HepG2 (cell line): Measurements from ENCODE around the gene PRRT2. TPM values are rescaled to one million over a fixed set of nuclear protein-coding genes. Genes with fewer than 3 reads are reported as not detected.

Source experiments
- ARID2 ChIP-seq: sonication (generic); formaldehyde crosslinking; IDR thresholded peaks from 2 replicates; pipeline ENCODE4 v1.8.1; 2022; ENCODE audit warnings: mild to moderate bottlenecking, missing genetic modification reagents, borderline replicate concordance
- ATF7-NPFF ChIP-seq: sonication (generic); formaldehyde crosslinking; IDR thresholded peaks from 2 replicates; pipeline ENCODE4 v1.8.1; 2023; ENCODE audit warnings: mild to moderate bottlenecking, low read depth, missing genetic modification reagents, moderate library complexity
- ATM ChIP-seq: fragments of 450-650 bp; IDR thresholded peaks from 2 replicates; pipeline ENCODE4 v1.7.1; 2017; ENCODE audit warnings: mild to moderate bottlenecking, borderline replicate concordance
- CHD2 ChIP-seq: IDR thresholded peaks from 2 replicates; pipeline ENCODE4 v1.6.1; 2011; ENCODE audit warnings: low read depth, low read length, improper control_type of control experiment
- DNMT3B ChIP-seq: conservative IDR thresholded peaks from 2 replicates; pipeline ENCODE4 v1.6.1; 2016; ENCODE audit warnings: missing biosample characterization, control low read depth
- HNF4G ChIP-seq, 2 experiments: sonication (generic) in 1 of 2; formaldehyde crosslinking in 1 of 2; IDR thresholded peaks; 2 replicates each; pipeline versions ENCODE4 v1.4.0 to v1.6.1; 2011 to 2020; ENCODE audit warnings: borderline replicate concordance in 2 of 2, low read depth in 2 of 2, mild to moderate bottlenecking in 2 of 2, low read length in 1 of 2, missing genetic modification reagents in 1 of 2, moderate library complexity in 1 of 2
- KLF16 ChIP-seq, 2 experiments: sonication (generic) in 1 of 2; formaldehyde crosslinking in 1 of 2; IDR thresholded peaks; 2 replicates each; pipeline versions ENCODE4 v1.6.1 to v1.8.0; 2016 to 2023; ENCODE audit warnings: missing genetic modification reagents in 2 of 2, missing compliant biosample characterization in 1 of 2
- MZF1 ChIP-seq: sonication (generic); formaldehyde crosslinking; IDR thresholded peaks from 2 replicates; pipeline ENCODE4 v1.8.1; 2023; ENCODE audit warnings: mild to moderate bottlenecking, missing genetic modification reagents, borderline replicate concordance
- NFE2 ChIP-seq: sonication (generic); formaldehyde crosslinking; IDR thresholded peaks from 2 replicates; pipeline ENCODE4 v1.4.0; 2020; ENCODE audit warnings: missing genetic modification reagents
- SMYD3 ChIP-seq: sonication (generic); formaldehyde crosslinking; IDR thresholded peaks from 2 replicates; pipeline ENCODE4 v1.8.1; 2023; ENCODE audit warnings: mild to moderate bottlenecking, missing genetic modification reagents
- SP1 ChIP-seq, 2 experiments: fragments of 450-650 bp in 1 of 2; sonication (generic) in 1 of 2; formaldehyde crosslinking in 1 of 2; IDR thresholded peaks; 2 replicates each; pipeline versions ENCODE4 v1.4.0 to v1.6.1; 2016 to 2020; ENCODE audit warnings: missing genetic modification reagents in 1 of 2
- SSRP1 ChIP-seq: IDR thresholded peaks from 2 replicates; pipeline ENCODE4 v1.6.1; 2016; ENCODE audit warnings: control low read depth
- ZBTB1 ChIP-seq: sonication (generic); formaldehyde crosslinking; IDR thresholded peaks from 2 replicates; pipeline ENCODE4 v1.4.0; 2020; ENCODE audit warnings: missing genetic modification reagents, borderline replicate concordance
- ZBTB3 ChIP-seq: sonication (generic); formaldehyde crosslinking; IDR thresholded peaks from 2 replicates; pipeline ENCODE4 v1.4.0; 2020; ENCODE audit warnings: low read depth, mild to moderate bottlenecking, moderate library complexity, missing genetic modification reagents, borderline replicate concordance
- ZNF101 ChIP-seq: sonication (generic); formaldehyde crosslinking; IDR thresholded peaks from 2 replicates; pipeline ENCODE4 v1.4.0; 2020; ENCODE audit warnings: mild to moderate bottlenecking, low read depth, missing genetic modification reagents, borderline replicate concordance
- ZNF296 ChIP-seq: sonication (generic); formaldehyde crosslinking; conservative IDR thresholded peaks from 2 replicates; pipeline ENCODE4 v1.5.0; 2020; ENCODE audit warnings: mild to moderate bottlenecking, missing genetic modification reagents
- ZNF343 ChIP-seq: sonication (generic); formaldehyde crosslinking; IDR thresholded peaks from 2 replicates; pipeline ENCODE4 v1.4.0; 2020; ENCODE audit warnings: mild to moderate bottlenecking, missing genetic modification reagents
- polyA plus RNA-seq, 8 experiments: library from polyadenylated mRNA; depleted of rRNA in 3 of 8; stranded (reverse) in 7 of 8; unstranded in 1 of 8; fragments of >200 nt; fragmentation: Illumina TruSeq in 4 of 8; extraction: Trizol in 4 of 8; gene quantifications; 2 replicates each; pipeline versions ENCODE4 v1.2.1 to v1.2.3, GENCODE V29; 2011 to 2016; ENCODE audit warnings: low read depth in 4 of 8, missing spikeins in 1 of 8, mixed read lengths in 1 of 8; ENCODE audit not compliant: insufficient read depth in 1 of 8
- total RNA-seq, 5 experiments: library from RNA; depleted of rRNA; stranded (reverse); fragments of >200 nt; fragmentation: Illumina TruSeq; extraction: Trizol; gene quantifications; 2 replicates each; pipeline ENCODE4 v1.2.3, GENCODE V29; 2016; ENCODE audit warnings: low read depth in 1 of 5
- TF ChIP-seq, protein P1 (sequence below): sonication (generic); formaldehyde crosslinking; IDR thresholded peaks from 2 replicates; pipeline ENCODE4 v1.4.0; 2020; ENCODE audit warnings: missing genetic modification reagents
- TF ChIP-seq, protein P2 (sequence below): sonication (generic); formaldehyde crosslinking; IDR thresholded peaks from 2 replicates; pipeline ENCODE4 v1.4.0; 2020; ENCODE audit warnings: mild to moderate bottlenecking, missing genetic modification reagents, borderline replicate concordance
- TF ChIP-seq, protein P3 (sequence below): sonication (generic); formaldehyde crosslinking; conservative IDR thresholded peaks from 2 replicates; pipeline ENCODE4 v1.8.0; 2022; ENCODE audit warnings: low read depth, missing genetic modification reagents

Gene PRRT2
- total and polyA plus RNA-seq, 2 of the 13 experiments (the other 11 are each of a cell fraction or from before 2014, with no cell fraction given), result 0.51 to 1.1 TPM

DNA sequence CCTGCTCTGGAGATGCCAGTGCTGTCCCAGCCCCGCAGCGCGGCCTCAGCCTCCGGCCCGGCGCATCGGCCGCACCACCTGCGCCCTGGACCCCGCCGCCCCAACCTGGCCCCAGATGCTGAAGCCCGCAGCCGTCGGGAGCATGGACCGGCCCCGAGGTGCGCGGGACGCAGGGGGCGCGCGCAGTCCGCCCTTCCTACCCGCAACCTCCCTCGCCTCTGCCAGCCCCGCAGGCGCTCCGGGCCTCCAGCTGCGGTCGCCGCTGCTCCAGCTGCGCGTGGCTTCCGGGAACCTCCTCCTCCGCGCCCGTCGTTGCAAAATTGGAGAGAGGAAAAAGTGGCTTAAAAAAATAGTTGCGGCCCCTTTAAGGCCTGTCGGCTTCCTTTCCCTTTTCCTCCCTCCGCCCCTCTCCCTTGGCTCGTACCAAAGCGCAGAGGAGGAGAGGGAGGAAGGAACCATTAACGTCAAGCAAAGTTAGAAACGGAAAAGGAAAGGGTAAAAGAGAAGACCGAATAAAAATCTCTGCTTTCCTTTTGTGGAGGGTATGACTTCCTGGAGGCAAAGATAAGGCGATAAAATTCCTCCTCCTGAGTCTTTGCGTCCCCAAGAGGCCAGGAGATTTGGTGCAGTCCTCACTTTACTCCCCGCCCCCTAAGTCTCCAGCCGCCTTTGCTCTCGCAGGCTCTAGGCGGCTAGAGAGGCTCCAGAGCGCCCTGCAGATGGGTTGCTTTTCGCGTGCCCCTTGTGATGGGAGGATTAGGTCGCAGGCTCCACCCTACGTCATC, 51.1 kb downstream of the PRRT2 start, which contains the start of gene CDIPT (continued):
- TF ChIP-seq ZBTB1 (peak; percentile 92; the same call in 1 of the 2 replicates), SMYD3 (CRISPR knock-in tag) (no peak), NFE2 (CRISPR knock-in tag) (no peak), SP1 (IDR thresholded peaks at IDR 0.05) (no peak), SP1 (CRISPR knock-in tag; IDR thresholded peaks at IDR 0.05) (peak; percentile 80), ZNF101 (no peak), ZBTB3 (no peak), KLF16 (CRISPR knock-in tag; IDR thresholded peaks at IDR 0.05) (peak; percentile 47 to 98; a peak in 2 of 4 replicates), ARID2 (CRISPR knock-in tag) (0 out of 2 replicates have a peak, but pooled peaks have one; percentile 51), DNMT3B (CRISPR knock-in tag) (no peak; the same call in 1 of the 2 replicates), HNF4G (IDR thresholded peaks at IDR 0.05; ENCODE audit: borderline replicate concordance, low read depth, low read length) (no peak), HNF4G (CRISPR knock-in tag; IDR thresholded peaks at IDR 0.05; ENCODE audit: borderline replicate concordance, low read depth) (no peak), ZNF343 (CRISPR knock-in tag) (no peak), SSRP1 (no peak), MZF1 (no peak), ZNF296 (CRISPR knock-in tag) (no peak; the same call in 1 of the 2 replicates), ATF7-NPFF (CRISPR knock-in tag) (no peak; the same call in none of the 2 replicates), CHD2 (no peak), ATM (no peak)
- TF ChIP-seq, protein P1, sequence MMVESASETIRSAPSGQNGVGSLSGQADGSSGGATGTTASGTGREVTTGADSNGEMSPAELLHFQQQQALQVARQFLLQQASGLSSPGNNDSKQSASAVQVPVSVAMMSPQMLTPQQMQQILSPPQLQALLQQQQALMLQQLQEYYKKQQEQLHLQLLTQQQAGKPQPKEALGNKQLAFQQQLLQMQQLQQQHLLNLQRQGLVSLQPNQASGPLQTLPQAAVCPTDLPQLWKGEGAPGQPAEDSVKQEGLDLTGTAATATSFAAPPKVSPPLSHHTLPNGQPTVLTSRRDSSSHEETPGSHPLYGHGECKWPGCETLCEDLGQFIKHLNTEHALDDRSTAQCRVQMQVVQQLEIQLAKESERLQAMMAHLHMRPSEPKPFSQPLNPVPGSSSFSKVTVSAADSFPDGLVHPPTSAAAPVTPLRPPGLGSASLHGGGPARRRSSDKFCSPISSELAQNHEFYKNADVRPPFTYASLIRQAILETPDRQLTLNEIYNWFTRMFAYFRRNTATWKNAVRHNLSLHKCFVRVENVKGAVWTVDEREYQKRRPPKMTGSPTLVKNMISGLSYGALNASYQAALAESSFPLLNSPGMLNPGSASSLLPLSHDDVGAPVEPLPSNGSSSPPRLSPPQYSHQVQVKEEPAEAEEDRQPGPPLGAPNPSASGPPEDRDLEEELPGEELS (CRISPR knock-in tag), result no peak; the same call in 1 of the 2 replicates
- TF ChIP-seq, protein P2, sequence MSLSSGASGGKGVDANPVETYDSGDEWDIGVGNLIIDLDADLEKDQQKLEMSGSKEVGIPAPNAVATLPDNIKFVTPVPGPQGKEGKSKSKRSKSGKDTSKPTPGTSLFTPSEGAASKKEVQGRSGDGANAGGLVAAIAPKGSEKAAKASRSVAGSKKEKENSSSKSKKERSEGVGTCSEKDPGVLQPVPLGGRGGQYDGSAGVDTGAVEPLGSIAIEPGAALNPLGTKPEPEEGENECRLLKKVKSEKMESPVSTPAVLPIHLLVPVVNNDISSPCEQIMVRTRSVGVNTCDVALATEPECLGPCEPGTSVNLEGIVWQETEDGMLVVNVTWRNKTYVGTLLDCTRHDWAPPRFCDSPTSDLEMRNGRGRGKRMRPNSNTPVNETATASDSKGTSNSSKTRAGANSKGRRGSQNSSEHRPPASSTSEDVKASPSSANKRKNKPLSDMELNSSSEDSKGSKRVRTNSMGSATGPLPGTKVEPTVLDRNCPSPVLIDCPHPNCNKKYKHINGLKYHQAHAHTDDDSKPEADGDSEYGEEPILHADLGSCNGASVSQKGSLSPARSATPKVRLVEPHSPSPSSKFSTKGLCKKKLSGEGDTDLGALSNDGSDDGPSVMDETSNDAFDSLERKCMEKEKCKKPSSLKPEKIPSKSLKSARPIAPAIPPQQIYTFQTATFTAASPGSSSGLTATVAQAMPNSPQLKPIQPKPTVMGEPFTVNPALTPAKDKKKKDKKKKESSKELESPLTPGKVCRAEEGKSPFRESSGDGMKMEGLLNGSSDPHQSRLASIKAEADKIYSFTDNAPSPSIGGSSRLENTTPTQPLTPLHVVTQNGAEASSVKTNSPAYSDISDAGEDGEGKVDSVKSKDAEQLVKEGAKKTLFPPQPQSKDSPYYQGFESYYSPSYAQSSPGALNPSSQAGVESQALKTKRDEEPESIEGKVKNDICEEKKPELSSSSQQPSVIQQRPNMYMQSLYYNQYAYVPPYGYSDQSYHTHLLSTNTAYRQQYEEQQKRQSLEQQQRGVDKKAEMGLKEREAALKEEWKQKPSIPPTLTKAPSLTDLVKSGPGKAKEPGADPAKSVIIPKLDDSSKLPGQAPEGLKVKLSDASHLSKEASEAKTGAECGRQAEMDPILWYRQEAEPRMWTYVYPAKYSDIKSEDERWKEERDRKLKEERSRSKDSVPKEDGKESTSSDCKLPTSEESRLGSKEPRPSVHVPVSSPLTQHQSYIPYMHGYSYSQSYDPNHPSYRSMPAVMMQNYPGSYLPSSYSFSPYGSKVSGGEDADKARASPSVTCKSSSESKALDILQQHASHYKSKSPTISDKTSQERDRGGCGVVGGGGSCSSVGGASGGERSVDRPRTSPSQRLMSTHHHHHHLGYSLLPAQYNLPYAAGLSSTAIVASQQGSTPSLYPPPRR (CRISPR knock-in tag), result no peak; the same call in 1 of the 2 replicates
- TF ChIP-seq, protein P3, sequence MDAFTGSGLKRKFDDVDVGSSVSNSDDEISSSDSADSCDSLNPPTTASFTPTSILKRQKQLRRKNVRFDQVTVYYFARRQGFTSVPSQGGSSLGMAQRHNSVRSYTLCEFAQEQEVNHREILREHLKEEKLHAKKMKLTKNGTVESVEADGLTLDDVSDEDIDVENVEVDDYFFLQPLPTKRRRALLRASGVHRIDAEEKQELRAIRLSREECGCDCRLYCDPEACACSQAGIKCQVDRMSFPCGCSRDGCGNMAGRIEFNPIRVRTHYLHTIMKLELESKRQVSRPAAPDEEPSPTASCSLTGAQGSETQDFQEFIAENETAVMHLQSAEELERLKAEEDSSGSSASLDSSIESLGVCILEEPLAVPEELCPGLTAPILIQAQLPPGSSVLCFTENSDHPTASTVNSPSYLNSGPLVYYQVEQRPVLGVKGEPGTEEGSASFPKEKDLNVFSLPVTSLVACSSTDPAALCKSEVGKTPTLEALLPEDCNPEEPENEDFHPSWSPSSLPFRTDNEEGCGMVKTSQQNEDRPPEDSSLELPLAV, result no peak
